GM06990 (cell line): ENCODE data around the gene CASP5.

Experiments used
- DNase-seq: peaks from one replicate; pipeline ENCODE4 v3.0.0-alpha.2; 2011; ENCODE audit not compliant: insufficient read length; ENCODE audit errors: extremely low read depth
- H3K27me3 ChIP-seq: replicated peaks from 2 replicates; pipeline ENCODE4 v1.6.0; 2011; ENCODE audit warnings: low read length; ENCODE audit not compliant: control insufficient read depth, insufficient read depth
- H3K36me3 ChIP-seq: 2 replicates; pipeline ENCODE4 v1.5.1; 2011; ENCODE audit warnings: low read length; ENCODE audit not compliant: control insufficient read depth, insufficient read depth
- H3K4me3 ChIP-seq: replicated peaks from 2 replicates; pipeline ENCODE4 v1.5.1; 2011; ENCODE audit warnings: low read depth, mild to moderate bottlenecking, control low read depth, low read length
- TF ChIP-seq, protein P1 (sequence below): IDR thresholded peaks from 2 replicates; pipeline ENCODE4 v1.5.1; 2011; ENCODE audit warnings: low read length, control low read depth, mild to moderate bottlenecking, inconsistent platforms; ENCODE audit not compliant: insufficient read depth, poor library complexity, severe bottlenecking

CASP5 gene

DNA sequence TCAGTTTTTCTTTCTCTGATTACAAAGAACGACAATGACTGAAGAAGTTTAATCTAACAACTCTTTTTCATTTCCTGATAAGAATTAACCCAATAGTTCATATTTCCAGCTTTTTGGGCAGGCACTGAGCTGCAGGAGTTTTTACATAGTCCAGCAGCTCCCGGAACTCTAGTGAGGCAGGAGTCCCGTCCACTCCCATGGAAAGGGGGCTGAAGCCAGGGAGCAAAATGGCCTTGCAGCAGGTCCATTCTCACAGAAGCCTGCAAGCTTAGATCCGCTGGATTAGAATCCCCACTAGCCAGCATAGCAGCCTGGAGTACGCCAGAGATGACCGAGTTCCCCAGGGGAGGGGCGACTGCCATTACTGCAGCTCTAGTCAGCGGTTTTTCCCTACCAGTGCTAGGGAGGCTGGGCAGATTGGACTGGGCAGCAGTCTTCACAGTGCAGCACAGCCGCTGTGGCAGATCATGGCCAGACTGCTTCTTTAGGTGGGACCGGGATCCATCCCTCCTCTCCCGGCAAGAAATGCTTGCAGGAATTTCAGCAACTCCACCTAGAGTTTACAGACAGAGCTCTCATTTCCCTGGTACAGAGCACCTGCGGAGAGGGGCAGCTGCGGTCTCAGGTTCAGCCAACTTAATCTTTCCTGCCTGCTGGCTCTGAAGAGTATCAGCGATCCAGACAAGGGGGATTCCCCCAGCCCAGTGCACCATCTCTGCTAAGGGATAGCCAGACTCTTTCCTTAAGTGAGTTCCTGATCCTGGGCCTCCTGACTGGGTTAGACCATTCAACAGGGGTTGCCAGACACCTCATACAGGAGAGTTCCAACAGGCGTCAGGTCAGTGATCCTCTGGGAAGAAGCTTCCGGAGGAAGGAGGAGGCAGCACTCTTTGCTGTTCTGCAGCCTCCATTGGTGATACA lies 53.9 kb downstream of the CASP5 start:
- no peak for DNase-seq
- TF ChIP-seq, protein P1, sequence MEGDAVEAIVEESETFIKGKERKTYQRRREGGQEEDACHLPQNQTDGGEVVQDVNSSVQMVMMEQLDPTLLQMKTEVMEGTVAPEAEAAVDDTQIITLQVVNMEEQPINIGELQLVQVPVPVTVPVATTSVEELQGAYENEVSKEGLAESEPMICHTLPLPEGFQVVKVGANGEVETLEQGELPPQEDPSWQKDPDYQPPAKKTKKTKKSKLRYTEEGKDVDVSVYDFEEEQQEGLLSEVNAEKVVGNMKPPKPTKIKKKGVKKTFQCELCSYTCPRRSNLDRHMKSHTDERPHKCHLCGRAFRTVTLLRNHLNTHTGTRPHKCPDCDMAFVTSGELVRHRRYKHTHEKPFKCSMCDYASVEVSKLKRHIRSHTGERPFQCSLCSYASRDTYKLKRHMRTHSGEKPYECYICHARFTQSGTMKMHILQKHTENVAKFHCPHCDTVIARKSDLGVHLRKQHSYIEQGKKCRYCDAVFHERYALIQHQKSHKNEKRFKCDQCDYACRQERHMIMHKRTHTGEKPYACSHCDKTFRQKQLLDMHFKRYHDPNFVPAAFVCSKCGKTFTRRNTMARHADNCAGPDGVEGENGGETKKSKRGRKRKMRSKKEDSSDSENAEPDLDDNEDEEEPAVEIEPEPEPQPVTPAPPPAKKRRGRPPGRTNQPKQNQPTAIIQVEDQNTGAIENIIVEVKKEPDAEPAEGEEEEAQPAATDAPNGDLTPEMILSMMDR: no peak
- no peaks in the 10 kb centered on the region for H3K27me3 ChIP-seq
- peak overlapping the region; percentile 71 for H3K4me3 ChIP-seq
- H3K36me3 ChIP-seq: no peaks in the 10 kb centered on the region

DNA sequence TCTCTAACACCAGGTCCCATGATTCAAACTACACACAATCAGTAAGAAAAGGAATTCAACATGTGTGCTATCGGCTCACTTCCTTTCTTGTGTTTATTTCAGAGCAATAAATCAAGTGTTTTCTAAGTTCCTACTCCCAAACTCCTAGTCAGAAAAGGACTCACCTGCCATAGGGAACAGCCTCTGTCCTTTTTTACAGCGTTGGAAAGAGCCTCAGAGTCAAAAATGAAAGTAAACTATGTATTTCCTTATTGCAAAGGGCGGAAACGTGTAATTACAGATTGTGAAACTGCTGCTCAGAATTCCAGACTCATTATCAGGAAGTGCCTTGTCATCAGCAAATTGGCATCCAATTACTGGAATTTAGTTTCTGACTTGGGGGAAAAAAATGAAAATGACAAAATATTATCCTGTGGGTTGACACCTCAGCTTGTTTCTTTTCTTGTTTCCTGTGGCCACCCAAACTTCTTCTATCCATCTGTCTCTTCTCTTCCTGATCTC lies 54.6 kb downstream of the CASP5 start, which contains the start of gene CASP4:
TSS of gene CASP4 (minus strand) at position 220 of the 501 bp plus-strand sequence. CDS start at position 171, 49 bp downstream.
- no peaks in the 10 kb centered on the region for H3K27me3 ChIP-seq
- H3K4me3 ChIP-seq: peak within 1 kb of the TSS; percentile 71
- no peaks in the 10 kb centered on the region for H3K36me3 ChIP-seq
- TF ChIP-seq, protein P1: no peak
- peak; percentile 29 for DNase-seq

DNA sequence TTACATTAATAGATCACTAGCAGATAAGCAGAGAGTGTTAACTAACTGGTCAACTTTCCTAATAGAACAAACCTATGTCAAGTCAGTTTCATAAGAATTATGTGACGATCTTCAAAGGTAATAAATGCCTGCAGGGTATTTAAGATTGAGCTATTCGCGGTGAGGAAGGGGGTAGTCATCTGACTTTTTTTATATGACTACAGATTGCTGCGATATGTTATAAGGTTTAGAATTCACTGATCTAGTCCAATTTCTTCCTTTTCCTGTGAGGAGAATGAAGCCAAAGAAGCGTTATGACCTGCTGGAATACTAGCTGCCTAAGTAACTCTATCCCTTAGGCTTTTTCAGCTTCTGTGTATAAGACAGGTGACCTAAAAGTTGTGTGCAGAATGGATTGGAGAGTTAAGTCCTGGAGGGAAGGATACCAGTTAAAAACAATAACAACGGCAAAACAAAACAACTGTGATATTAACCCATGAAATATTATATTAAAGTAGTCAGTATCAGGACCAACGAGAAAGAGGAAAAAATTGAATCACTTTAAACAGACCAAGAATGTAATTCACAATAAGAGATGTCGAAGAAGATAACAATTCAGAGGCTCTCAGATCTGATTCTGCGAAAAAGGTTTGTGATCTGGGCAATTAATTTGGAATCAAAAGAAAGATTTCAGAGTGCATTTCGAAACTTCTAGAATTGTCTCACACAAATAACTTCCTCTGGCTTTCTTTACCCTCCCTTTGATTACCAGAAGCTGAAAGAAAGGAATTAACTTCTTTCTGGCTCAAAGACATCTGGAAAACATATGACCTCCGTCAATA lies 55.2 kb downstream of the CASP5 start:
- peak overlapping the region; percentile 71 for H3K4me3 ChIP-seq
- no peaks in the 10 kb centered on the region for H3K27me3 ChIP-seq
- TF ChIP-seq, protein P1: no peak

DNA sequence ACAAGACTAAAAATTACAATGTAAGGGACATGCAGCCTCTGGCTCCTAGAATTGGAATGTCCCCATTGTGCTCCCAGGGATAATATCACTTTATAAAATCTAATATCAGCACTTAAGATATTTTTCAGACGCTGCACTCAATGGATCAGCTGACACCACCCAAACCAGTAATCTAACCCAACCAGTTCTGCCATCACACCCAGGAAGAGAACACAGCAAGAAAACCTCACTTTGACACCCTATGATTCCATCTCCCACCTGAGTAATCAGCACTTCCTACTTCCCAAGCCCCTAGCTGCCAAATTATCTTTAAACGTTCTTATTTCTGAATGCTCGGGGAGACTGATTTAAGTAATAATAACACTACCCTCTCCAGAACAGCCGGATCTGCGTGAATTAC lies 57.2 kb downstream of the CASP5 start:
- TF ChIP-seq, protein P1: no peak

More for the DNA sequence above, 55.2 kb downstream of the CASP5 start:
- no peaks in the 10 kb centered on the region for H3K36me3 ChIP-seq
- DNase-seq: no peak

DNA sequence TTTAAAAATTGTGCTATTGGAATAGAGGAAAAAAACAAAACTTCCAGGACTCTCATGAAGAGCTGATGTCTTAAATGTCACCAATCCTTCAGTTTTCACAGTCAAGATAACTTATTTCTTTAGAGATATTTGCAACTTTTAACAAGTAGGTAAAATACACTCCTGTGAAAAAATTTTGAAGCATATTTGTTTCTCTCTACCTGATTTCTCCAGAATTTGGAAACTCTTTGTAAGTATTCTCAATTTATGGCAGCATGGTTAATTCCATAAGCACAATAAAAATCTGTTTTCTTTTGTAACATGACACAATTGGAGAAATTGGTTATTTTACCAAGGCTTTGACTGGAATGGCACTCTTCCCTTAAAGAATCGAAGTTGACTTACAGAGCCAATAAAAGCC lies 58.7 kb downstream of the CASP5 start:
- H3K27me3 ChIP-seq: no peaks in the 10 kb centered on the region
- TF ChIP-seq, protein P1: no peak
- no peak overlapping the region for H3K4me3 ChIP-seq
- H3K36me3 ChIP-seq: no peaks in the 10 kb centered on the region
- no peak for DNase-seq

More for the DNA sequence above, 57.2 kb downstream of the CASP5 start:
- no peaks in the 10 kb centered on the region for H3K27me3 ChIP-seq
- DNase-seq: no peak
- no peak overlapping the region for H3K4me3 ChIP-seq
- H3K36me3 ChIP-seq: no peaks in the 10 kb centered on the region
